NAMALWA (cell line): ENCODE results near the gene THSD4.
"Not testable (repeated sequence)": the region's sequence is repeated elsewhere in the genome, so short reads cannot be mapped to it uniquely, and the experiment has no call there.

ENCODE experiments used
- DNase-seq: peaks from one replicate; pipeline ENCODE4 v3.0.0-alpha.2; 2015; ENCODE audit warnings: low spot score

THSD4 gene

GRCh38 chr15:71149646-71150557 lies 34.6 kb downstream of the THSD4 start:
- DNase-seq, result no peak

- DNase-seq, result no peak
These were observed 35.8 kb downstream of the THSD4 start for GRCh38 chr15:71151081-71151480.

GRCh38 chr15:71152542-71152941 lies 37.3 kb downstream of the THSD4 start:
- DNase-seq, result no peak

- no peak for DNase-seq
These were observed 38.7 kb downstream of the THSD4 start for GRCh38 chr15:71153823-71154524.

GRCh38 chr15:71154607-71155200 lies 39.4 kb downstream of the THSD4 start:
- DNase-seq, result no peak

GRCh38 chr15:71155534-71155933 lies 40.3 kb downstream of the THSD4 start:
- no peak for DNase-seq

GRCh38 chr15:71160976-71161375 lies 45.7 kb downstream of the THSD4 start:
- no peak for DNase-seq

GRCh38 chr15:71162309-71162708 lies 47.0 kb downstream of the THSD4 start:
- DNase-seq, result no peak

- DNase-seq, result not testable (repeated sequence)
These were observed 49.3 kb downstream of the THSD4 start for GRCh38 chr15:71164606-71165005.

- no peak for DNase-seq
These were observed 52.3 kb downstream of the THSD4 start for GRCh38 chr15:71167445-71168165.

- no peak for DNase-seq
These were observed 53.0 kb downstream of the THSD4 start for GRCh38 chr15:71168166-71168834.

- DNase-seq, result no peak
These were observed 54.9 kb downstream of the THSD4 start for GRCh38 chr15:71170163-71170562.

GRCh38 chr15:71171195-71171594 lies 55.9 kb downstream of the THSD4 start:
- no peak for DNase-seq

GRCh38 chr15:71174360-71174759 lies 59.1 kb downstream of the THSD4 start:
- DNase-seq, result not testable (repeated sequence)

GRCh38 chr15:71180986-71181853 lies 65.9 kb downstream of the THSD4 start:
- DNase-seq, result no peak

GRCh38 chr15:71182522-71182921 lies 67.3 kb downstream of the THSD4 start:
- no peak for DNase-seq

- no peak for DNase-seq
These were observed 67.8 kb downstream of the THSD4 start for GRCh38 chr15:71183063-71183462.

GRCh38 chr15:71185706-71186105 lies 70.4 kb downstream of the THSD4 start:
- no peak for DNase-seq

GRCh38 chr15:71186267-71186666 lies 71.0 kb downstream of the THSD4 start:
- DNase-seq, result no peak

- no peak for DNase-seq
These were observed 71.8 kb downstream of the THSD4 start for GRCh38 chr15:71187078-71187477.

- no peak for DNase-seq
These were observed 72.3 kb downstream of the THSD4 start for GRCh38 chr15:71187526-71187925.
